Activated CD4-positive, CD25-positive, alpha-beta regulatory T cell (primary cell): ENCODE measurements around the gene DRD2.

Source experiments
- DNase-seq, 4 experiments: peaks; one replicate each; lab custom pipeline; 2025; lab: John Stamatoyannopoulos, UW

DRD2 gene

DNA sequence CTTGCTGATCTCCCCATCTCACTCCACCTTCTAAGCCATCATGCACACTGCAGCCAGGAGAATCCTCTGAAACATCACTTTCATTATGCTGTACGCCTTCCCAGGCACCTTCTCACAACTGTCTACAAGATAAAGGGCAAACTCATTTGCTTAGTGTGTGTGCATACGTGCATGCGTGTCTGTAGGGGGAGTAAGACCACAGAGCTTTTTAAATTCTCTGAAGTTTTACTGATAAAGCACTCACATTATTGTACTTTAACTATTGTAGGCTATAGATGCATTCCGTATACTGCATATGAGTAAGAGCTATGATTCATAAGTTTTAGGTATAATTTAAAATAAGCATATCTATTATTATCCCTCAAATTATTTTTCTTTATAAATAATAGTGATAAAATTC, 102.9 kb downstream of the DRD2 start:
- no peak for DNase-seq

DNA sequence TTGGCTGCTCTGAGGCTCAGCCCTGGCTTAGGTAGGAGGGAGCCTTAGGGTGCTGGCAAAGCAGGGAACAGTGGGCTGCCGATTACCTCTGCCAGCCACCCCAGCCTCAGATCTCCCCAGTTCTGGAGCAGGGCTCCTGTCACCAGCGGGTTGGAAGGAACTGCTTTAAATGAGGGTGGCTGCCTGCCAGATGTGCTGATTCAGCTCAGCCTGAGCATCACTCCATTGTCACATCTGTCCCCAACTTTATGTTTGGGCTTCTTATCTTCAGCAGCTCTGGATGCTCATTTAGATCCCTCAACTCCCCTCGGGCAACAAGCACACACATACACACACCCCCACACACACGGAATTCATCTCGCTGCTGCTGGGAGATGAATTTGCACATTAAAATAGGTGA, 104.6 kb downstream of the DRD2 start:
- DNase-seq: no peak

DNA sequence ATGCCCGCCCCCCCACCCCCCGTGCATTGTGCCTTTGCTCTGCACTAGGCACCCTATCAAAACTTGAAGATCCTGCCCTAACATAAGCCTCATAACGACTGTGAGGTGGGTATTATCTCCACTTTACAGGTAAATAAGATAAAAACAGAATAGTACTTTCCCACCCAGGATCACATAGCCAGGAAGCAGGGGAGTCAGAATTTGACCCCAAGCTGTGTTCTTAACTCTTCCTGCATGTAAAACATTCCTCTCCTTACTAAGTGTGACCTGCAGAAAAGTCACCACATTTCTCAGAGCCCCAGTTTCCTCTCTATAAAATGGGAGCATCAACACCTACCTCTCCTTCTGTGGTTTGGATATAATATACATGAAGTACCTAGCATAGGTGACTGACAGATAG, 105.8 kb downstream of the DRD2 start:
- no peak for DNase-seq

DNA sequence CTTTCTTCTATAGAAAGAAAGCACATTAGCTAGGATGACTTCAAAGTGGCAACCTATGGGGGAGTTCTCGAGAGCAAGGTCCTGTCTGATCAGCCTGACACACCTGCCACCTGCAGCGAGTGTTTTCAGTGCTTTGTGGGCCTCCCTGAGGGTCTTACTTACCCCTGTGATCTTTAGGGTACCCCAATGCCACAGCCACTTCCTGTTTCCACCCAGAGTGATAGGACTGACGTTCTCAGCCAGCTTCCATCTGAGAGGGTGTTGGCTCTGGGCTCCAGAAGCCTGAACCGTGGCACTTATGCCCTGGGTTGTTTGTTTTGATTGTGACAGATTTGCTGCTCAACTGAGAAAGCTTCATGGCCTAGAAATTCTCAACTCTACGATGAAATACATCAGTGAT, 109.3 kb downstream of the DRD2 start:
- DNase-seq: no peak

DNA sequence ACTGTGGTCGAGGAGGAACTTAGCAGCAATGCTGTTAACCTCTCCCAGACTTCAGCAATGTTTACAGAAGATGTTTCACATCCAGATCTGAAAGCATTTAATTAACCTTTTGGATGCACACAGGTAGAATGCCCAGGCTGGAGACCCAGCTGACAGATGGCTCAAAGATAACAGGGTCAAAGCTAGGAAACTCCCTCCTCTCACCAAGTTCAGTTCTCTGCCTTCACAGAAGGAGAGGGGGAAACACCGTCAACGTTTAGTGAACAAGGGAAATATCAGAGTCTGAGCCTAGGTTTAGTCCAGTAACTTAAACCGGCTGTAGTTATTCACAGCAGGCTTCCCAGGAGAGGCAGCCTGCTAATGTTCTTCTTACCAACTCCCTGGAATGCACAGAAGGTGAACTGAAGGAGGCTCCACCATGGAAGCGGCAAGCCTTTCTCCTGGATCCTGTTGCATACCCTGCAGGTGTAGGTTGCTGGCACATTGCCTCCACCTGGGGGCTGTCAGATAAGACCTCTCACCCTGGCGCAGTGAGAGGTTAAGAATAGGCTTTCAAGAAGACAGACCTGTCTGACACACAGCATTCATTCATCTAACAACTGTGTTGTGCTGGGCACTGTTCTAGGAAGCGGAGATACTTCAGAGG, 111.1 kb downstream of the DRD2 start:
- no peak for DNase-seq

DNA sequence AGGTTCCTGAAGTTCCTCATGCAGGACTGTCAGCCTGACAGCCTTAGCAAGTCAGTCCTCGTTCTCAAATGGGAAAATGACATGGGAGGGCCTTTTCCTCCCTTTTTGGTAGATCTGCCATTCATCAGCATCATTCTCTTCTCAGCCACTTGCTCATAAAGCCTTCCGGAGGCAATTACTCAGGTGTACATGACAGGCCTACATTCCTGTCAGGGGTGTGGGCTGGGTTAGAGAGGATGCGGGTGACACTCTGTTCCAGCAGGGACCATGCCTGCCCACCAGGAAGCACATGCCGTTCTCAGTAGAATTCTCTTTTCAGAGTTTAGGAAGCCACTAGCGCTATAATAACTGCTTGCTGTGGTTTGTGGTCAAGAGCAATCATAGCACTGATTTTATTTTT, 111.8 kb downstream of the DRD2 start:
- no peak for DNase-seq
